D721Med (cell line): ENCODE measurements around the gene NF2.

Experiments
- DNase-seq: peaks from one replicate; pipeline ENCODE4 v3.0.0; 2011; ENCODE audit warnings: low spot score; ENCODE audit not compliant: insufficient read length
- FAIRE-seq: peaks from 2 replicates; lab custom pipeline; 2011; peaks lifted over from hg19 to GRCh38; lab: Jason Lieb, UNC
- CTCF ChIP-seq: IDR thresholded peaks from 2 replicates; pipeline ENCODE4 v1.5.1; 2012; ENCODE audit warnings: mild to moderate bottlenecking, control low read depth; ENCODE audit not compliant: insufficient read depth; ENCODE audit errors: missing control alignments

Gene NF2

GRCh38 chr22:29665486-29665885 is 62.1 kb downstream of the NF2 start:
- no peak for TF ChIP-seq CTCF
- DNase-seq (no peak), FAIRE-seq (no peak)

- no peak for TF ChIP-seq CTCF
- DNase-seq (no peak), FAIRE-seq (no peak)
Measured at GRCh38 chr22:29668673-29669072, 65.2 kb downstream of the NF2 start.

- no peak for DNase-seq
- FAIRE-seq, result no peak
- no peak for TF ChIP-seq CTCF
Measured at GRCh38 chr22:29670626-29671025, 67.2 kb downstream of the NF2 start.

GRCh38 chr22:29673361-29674066 is 70.1 kb downstream of the NF2 start:
- DNase-seq (no peak), FAIRE-seq (no peak)
- TF ChIP-seq CTCF, result no peak

GRCh38 chr22:29674121-29674520 is 70.7 kb downstream of the NF2 start:
- TF ChIP-seq CTCF, result no peak
- DNase-seq, result no peak
- no peak for FAIRE-seq

- DNase-seq (no peak), FAIRE-seq (no peak)
- TF ChIP-seq CTCF, result no peak
Measured at GRCh38 chr22:29679316-29679715, 75.9 kb downstream of the NF2 start.

- DNase-seq (no peak), FAIRE-seq (no peak)
- TF ChIP-seq CTCF, result no peak
Measured at GRCh38 chr22:29683536-29683935, 80.1 kb downstream of the NF2 start.
